ENCODE results near the gene HJV. TPM values are rescaled to one million over a fixed set of nuclear protein-coding genes. Genes with fewer than 3 reads are reported as not detected.
A peak's percentile ranks its signal among the peaks of the same experiment; 100 is the strongest.

HJV gene
- total and polyA plus RNA-seq, 2 of the 13 experiments (the other 11 are each of a cell fraction or from before 2014, with no cell fraction given), result 0.18 TPM; not detected in 1

GRCh38 chr1:145990249-145990855 is 31.2 kb downstream of the HJV start (continued):
- TF ChIP-seq TGIF2 (CRISPR knock-in tag; IDR thresholded peaks at IDR 0.05), result no peak
- TF ChIP-seq ZFX (CRISPR knock-in tag; IDR thresholded peaks at IDR 0.05; ENCODE audit: low read depth), result 0 out of 2 replicates have a peak, but pooled peaks have one; percentile 19
- no peak for TF ChIP-seq IRF9 (CRISPR knock-in tag; IDR thresholded peaks at IDR 0.05; ENCODE audit: borderline replicate concordance)
- TF ChIP-seq RARA (CRISPR knock-in tag; IDR thresholded peaks at IDR 0.05), result peak; percentile 41; the same call in 1 of the 2 replicates
- no peak for TF ChIP-seq ESRRA (CRISPR knock-in tag; IDR thresholded peaks at IDR 0.05; ENCODE audit: low read depth)
- no peak for TF ChIP-seq NFE2L2 (IDR thresholded peaks at IDR 0.05; ENCODE audit: low read length)
- peak; percentile 39 for TF ChIP-seq TEAD3 (CRISPR knock-in tag; optimal IDR thresholded peaks at IDR 0.05; ENCODE audit: borderline replicate concordance)
- TF ChIP-seq ARID3A (IDR thresholded peaks at IDR 0.05; ENCODE audit: low read depth, low read length), result no peak
- TF ChIP-seq, protein P1, sequence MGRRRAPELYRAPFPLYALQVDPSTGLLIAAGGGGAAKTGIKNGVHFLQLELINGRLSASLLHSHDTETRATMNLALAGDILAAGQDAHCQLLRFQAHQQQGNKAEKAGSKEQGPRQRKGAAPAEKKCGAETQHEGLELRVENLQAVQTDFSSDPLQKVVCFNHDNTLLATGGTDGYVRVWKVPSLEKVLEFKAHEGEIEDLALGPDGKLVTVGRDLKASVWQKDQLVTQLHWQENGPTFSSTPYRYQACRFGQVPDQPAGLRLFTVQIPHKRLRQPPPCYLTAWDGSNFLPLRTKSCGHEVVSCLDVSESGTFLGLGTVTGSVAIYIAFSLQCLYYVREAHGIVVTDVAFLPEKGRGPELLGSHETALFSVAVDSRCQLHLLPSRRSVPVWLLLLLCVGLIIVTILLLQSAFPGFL (CRISPR knock-in tag; IDR thresholded peaks at IDR 0.05), result no peak
- no peak for TF ChIP-seq ZNF253 (CRISPR knock-in tag; IDR thresholded peaks at IDR 0.05; ENCODE audit: borderline replicate concordance)
- TF ChIP-seq, protein P2, sequence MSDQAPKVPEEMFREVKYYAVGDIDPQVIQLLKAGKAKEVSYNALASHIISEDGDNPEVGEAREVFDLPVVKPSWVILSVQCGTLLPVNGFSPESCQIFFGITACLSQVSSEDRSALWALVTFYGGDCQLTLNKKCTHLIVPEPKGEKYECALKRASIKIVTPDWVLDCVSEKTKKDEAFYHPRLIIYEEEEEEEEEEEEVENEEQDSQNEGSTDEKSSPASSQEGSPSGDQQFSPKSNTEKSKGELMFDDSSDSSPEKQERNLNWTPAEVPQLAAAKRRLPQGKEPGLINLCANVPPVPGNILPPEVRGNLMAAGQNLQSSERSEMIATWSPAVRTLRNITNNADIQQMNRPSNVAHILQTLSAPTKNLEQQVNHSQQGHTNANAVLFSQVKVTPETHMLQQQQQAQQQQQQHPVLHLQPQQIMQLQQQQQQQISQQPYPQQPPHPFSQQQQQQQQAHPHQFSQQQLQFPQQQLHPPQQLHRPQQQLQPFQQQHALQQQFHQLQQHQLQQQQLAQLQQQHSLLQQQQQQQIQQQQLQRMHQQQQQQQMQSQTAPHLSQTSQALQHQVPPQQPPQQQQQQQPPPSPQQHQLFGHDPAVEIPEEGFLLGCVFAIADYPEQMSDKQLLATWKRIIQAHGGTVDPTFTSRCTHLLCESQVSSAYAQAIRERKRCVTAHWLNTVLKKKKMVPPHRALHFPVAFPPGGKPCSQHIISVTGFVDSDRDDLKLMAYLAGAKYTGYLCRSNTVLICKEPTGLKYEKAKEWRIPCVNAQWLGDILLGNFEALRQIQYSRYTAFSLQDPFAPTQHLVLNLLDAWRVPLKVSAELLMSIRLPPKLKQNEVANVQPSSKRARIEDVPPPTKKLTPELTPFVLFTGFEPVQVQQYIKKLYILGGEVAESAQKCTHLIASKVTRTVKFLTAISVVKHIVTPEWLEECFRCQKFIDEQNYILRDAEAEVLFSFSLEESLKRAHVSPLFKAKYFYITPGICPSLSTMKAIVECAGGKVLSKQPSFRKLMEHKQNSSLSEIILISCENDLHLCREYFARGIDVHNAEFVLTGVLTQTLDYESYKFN (CRISPR knock-in tag; conservative IDR thresholded peaks at IDR 0.05), result peak; percentile 53
- TF ChIP-seq, protein P3, sequence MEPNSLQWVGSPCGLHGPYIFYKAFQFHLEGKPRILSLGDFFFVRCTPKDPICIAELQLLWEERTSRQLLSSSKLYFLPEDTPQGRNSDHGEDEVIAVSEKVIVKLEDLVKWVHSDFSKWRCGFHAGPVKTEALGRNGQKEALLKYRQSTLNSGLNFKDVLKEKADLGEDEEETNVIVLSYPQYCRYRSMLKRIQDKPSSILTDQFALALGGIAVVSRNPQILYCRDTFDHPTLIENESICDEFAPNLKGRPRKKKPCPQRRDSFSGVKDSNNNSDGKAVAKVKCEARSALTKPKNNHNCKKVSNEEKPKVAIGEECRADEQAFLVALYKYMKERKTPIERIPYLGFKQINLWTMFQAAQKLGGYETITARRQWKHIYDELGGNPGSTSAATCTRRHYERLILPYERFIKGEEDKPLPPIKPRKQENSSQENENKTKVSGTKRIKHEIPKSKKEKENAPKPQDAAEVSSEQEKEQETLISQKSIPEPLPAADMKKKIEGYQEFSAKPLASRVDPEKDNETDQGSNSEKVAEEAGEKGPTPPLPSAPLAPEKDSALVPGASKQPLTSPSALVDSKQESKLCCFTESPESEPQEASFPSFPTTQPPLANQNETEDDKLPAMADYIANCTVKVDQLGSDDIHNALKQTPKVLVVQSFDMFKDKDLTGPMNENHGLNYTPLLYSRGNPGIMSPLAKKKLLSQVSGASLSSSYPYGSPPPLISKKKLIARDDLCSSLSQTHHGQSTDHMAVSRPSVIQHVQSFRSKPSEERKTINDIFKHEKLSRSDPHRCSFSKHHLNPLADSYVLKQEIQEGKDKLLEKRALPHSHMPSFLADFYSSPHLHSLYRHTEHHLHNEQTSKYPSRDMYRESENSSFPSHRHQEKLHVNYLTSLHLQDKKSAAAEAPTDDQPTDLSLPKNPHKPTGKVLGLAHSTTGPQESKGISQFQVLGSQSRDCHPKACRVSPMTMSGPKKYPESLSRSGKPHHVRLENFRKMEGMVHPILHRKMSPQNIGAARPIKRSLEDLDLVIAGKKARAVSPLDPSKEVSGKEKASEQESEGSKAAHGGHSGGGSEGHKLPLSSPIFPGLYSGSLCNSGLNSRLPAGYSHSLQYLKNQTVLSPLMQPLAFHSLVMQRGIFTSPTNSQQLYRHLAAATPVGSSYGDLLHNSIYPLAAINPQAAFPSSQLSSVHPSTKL (CRISPR knock-in tag; IDR thresholded peaks at IDR 0.05), result peak; percentile 45
- TF ChIP-seq ZSCAN31 (CRISPR knock-in tag; IDR thresholded peaks at IDR 0.05; ENCODE audit: low read depth), result 0 out of 2 replicates have a peak, but pooled peaks have one; percentile 5
- TF ChIP-seq NONO (IDR thresholded peaks at IDR 0.05), result no peak
- no peak for TF ChIP-seq NONO (CRISPR knock-in tag; conservative IDR thresholded peaks at IDR 0.05)
- peak; percentile 45; the same call in 1 of the 2 replicates for TF ChIP-seq ZMYM3 (CRISPR knock-in tag; IDR thresholded peaks at IDR 0.05)
- no peak for TF ChIP-seq XBP1 (CRISPR knock-in tag; IDR thresholded peaks at IDR 0.05)
- no peak for TF ChIP-seq NR1H2 (CRISPR knock-in tag; IDR thresholded peaks at IDR 0.05; ENCODE audit: borderline replicate concordance, low read depth)
- peak; percentile 93 for TF ChIP-seq PPARG (CRISPR knock-in tag; conservative IDR thresholded peaks at IDR 0.05)
